Measurements from ENCODE around the gene RAB41.
"Not testable (repeated sequence)": the region's sequence is repeated elsewhere in the genome, so short reads cannot be mapped to it uniquely, and the experiment has no call there.

RAB41 gene

DNA sequence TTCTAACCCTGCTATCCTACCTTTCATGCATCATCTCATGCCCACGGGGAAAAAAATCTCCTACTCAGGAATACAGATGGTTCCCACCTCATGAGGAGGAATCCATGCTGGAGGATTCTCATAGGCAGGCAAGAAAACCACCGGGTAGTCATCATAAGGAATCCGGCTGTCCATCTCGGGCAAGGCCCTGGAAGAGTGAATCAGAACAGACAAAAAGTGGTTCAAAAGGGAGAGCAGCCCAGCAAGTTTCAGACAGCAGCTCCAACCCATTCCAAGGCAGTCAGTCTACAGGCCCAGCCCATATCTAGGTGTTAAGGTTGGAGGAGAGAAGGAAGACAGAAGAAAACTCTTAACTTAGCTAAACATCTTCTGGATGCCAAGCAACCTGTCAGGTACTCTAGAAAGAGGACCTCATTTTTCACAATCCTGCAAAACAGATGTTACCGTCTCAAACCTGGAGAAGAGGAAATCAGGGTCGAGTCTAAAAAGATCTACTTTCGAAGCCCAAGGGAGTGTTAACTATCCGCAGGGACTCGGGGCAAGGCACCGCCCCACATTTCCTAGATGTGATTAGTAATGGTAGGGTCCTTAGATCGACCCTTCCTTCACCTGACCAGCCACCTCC is 7.3 kb downstream of the RAB41 start:
- peaks cover 0 to 5% (median 3%) of the 10 kb centered on the region in 5 donors for H3K27me3 ChIP-seq (ENCODE audit: control insufficient read depth in 5 of 5, insufficient read depth in 4 of 5, low read length in 5 of 5)

DNA sequence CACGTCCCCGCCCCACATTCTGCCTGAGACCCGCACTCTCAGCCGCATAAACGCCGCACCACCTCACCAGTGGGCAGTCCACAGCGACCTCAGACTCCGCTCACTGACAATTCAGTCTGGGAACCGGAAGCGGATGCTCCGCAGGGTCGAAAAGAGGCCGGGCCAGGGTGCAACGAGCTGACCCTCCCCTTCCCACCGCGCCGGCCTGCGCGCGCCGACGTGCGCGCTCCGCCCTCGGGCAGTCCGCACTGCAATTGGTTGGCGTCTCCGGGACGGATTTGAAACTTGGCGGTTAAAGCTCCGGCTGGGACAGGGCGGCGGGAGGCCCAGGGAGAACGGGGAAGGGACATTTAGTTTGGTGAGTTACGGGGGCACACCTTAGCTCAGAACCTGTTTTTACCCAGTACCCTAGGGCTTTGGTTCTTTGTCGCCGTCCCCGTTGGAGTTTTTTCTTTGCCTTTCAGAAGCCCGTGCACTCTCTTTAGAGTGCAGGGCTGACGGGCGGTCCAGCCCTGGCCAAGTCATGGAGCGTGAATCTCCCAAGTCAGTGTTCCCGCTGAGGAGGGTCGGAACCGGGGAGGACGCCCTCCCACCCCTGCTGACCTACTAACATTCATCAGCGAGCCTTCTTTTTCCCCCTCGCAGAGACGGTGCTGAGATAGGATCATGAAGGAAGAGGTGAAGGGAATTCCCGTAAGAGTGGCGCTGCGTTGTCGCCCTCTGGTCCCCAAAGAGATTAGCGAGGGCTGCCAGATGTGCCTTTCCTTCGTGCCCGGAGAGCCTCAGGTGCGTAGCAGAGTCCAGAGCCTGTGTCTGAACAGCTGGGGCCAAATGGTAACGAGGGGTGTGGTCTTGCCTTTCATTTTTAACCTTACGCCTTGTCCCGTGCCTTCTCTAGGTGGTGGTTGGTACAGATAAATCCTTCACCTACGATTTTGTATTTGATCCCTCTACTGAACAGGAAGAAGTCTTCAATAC is 8.1 kb downstream of the RAB41 start, which contains the start of the genes KIF4A and PDZD11:
TSS of gene KIF4A (plus strand) at position 312 of the 978 bp plus-strand sequence. CDS start at position 667, 355 bp downstream.
TSS of gene PDZD11 (minus strand) at position 135 of the 978 bp plus-strand sequence. CDS start 586 bp downstream, outside the sequence.
- Histone ChIP-seq H3K27ac (ENCODE audit: low read depth, low read length) (peak within 1 kb of the TSS; percentile 28), H3K9ac (ENCODE audit: low read length in 5 of 5) (peak within 1 kb of the TSS in 4 of 5 donors; percentile 64 to 81 (median 68)), H3K27me3 (ENCODE audit: control insufficient read depth in 5 of 5, insufficient read depth in 4 of 5, low read length in 5 of 5) (peaks cover 0 to 5% (median 3%) of the 10 kb centered on the region in 5 donors), H3K36me3 (ENCODE audit: control insufficient read depth in 5 of 5, insufficient read depth in 5 of 5, low read length in 5 of 5) (peaks cover 8 to 27% (median 19%) of the 10 kb centered on the region in 5 donors), H3K9me3 (ENCODE audit: control insufficient read depth in 5 of 5, low read length in 5 of 5) (no peaks in the 10 kb centered on the region), H3K4me3 (ENCODE audit: low read depth in 1 of 5, low read length in 5 of 5) (peak within 1 kb of the TSS; percentile 71 to 83 (median 77)), H3K4me1 (ENCODE audit: control insufficient read depth in 5 of 5, insufficient read depth in 5 of 5, low read length in 5 of 5) (peaks cover 0 to 16% (median 13%) of the 10 kb centered on the region in 5 donors)

More for the DNA sequence above, 7.3 kb downstream of the RAB41 start:
- Histone ChIP-seq H3K27ac (ENCODE audit: low read depth, low read length) (peak overlapping the region; percentile 28), H3K4me3 (ENCODE audit: low read depth in 1 of 5, low read length in 5 of 5) (peak overlapping the region; percentile 71 to 83 (median 77)), H3K36me3 (ENCODE audit: control insufficient read depth in 5 of 5, insufficient read depth in 5 of 5, low read length in 5 of 5) (peaks cover 15 to 32% (median 19%) of the 10 kb centered on the region in 5 donors), H3K4me1 (ENCODE audit: control insufficient read depth in 5 of 5, insufficient read depth in 5 of 5, low read length in 5 of 5) (peaks cover 0 to 16% (median 13%) of the 10 kb centered on the region in 5 donors), H3K9ac (ENCODE audit: low read length in 5 of 5) (peak overlapping the region in 4 of 5 donors; percentile 64 to 81 (median 68)), H3K9me3 (ENCODE audit: control insufficient read depth in 5 of 5, low read length in 5 of 5) (no peaks in the 10 kb centered on the region)

DNA sequence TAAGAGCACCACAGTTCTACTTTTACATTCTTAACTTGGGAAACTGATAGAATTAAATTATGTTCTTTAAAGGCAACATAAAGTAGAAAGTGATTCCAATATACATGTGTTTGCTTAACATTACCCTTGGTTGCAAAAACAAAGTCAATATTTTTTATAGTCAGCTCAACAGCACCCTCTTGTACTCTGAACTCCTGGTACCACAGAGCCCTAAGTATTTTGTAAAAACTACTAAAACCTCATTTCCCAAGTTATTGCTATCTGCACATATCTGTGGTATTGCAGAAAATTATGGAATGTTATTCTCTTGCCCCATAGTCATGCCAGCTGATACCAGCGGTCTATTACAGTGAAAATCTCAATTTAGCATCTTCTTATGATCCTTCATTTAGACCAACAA is 10.8 kb downstream of the RAB41 start:
- Histone ChIP-seq H3K4me3 (ENCODE audit: low read depth in 1 of 5, low read length in 5 of 5) (no peak overlapping the region), H3K36me3 (ENCODE audit: control insufficient read depth in 5 of 5, insufficient read depth in 5 of 5, low read length in 5 of 5) (peaks cover 0 to 4% (median under 1%) of the 10 kb centered on the region in 5 donors), H3K4me1 (ENCODE audit: control insufficient read depth in 5 of 5, insufficient read depth in 5 of 5, low read length in 5 of 5) (peaks cover 0 to 16% (median 13%) of the 10 kb centered on the region in 5 donors), H3K9ac (ENCODE audit: low read length in 5 of 5) (no peak overlapping the region), H3K27me3 (ENCODE audit: control insufficient read depth in 5 of 5, insufficient read depth in 4 of 5, low read length in 5 of 5) (peaks cover 0 to 5% (median 3%) of the 10 kb centered on the region in 5 donors), H3K9me3 (ENCODE audit: control insufficient read depth in 5 of 5, low read length in 5 of 5) (no peaks in the 10 kb centered on the region), H3K27ac (ENCODE audit: low read depth, low read length) (no peak overlapping the region)

DNA sequence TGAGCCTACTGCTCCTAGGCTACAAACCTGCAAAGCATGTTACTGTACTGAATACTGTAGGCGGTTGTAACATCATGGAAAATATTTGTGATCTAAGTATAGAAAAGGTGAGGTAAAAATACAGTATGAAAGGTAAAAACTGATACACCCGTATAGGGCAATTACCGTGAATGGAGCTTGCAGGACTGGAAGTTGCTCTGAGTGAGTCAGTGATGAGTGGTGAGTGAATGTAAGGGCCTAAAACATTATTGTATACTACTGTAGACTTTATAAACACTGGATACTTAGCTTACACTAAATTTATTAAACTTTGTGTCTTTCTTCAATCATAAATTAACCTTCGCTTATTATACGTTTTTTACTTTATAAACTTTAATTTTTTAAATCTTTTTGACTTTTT is 11.6 kb downstream of the RAB41 start:
- H3K27me3 ChIP-seq (ENCODE audit: control insufficient read depth in 5 of 5, insufficient read depth in 4 of 5, low read length in 5 of 5) = peaks cover 0 to 5% (median 2%) of the 10 kb centered on the region in 5 donors
- H3K36me3 ChIP-seq (ENCODE audit: control insufficient read depth in 5 of 5, insufficient read depth in 5 of 5, low read length in 5 of 5) = no peaks in the 10 kb centered on the region
- no peak overlapping the region for H3K9ac ChIP-seq (ENCODE audit: low read length in 5 of 5)
- H3K4me1 ChIP-seq (ENCODE audit: control insufficient read depth in 5 of 5, insufficient read depth in 5 of 5, low read length in 5 of 5) = peaks cover 0 to 16% (median 13%) of the 10 kb centered on the region in 5 donors
- no peaks in the 10 kb centered on the region for H3K9me3 ChIP-seq (ENCODE audit: control insufficient read depth in 5 of 5, low read length in 5 of 5)
- H3K27ac ChIP-seq (ENCODE audit: low read depth, low read length) = no peak overlapping the region
- no peak overlapping the region for H3K4me3 ChIP-seq (ENCODE audit: low read depth in 1 of 5, low read length in 5 of 5)

DNA sequence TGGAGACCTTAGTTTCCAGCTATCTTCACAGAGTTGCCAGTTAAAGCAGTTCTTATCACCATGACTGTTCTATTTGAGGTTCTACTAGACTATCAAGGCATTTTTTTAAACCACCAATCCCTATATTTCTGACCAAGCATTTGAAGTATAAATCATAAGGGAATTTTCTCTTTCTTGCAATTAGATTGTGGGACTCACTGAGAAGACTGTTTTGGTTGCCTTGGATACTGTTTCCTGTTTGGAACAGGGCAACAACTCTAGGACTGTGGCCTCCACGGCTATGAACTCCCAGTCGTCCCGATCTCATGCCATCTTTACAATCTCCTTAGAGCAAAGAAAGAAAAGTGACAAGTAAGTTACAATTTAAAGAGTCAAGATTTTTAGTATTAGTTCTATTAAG is 19.7 kb downstream of the RAB41 start:
- no peak overlapping the region for H3K9ac ChIP-seq (ENCODE audit: low read length in 5 of 5)
- H3K9me3 ChIP-seq (ENCODE audit: control insufficient read depth in 5 of 5, low read length in 5 of 5) = no peaks in the 10 kb centered on the region
- H3K36me3 ChIP-seq (ENCODE audit: control insufficient read depth in 5 of 5, insufficient read depth in 5 of 5, low read length in 5 of 5) = no peaks in the 10 kb centered on the region
- no peak overlapping the region for H3K4me3 ChIP-seq (ENCODE audit: low read depth in 1 of 5, low read length in 5 of 5)
- no peak overlapping the region for H3K27ac ChIP-seq (ENCODE audit: low read depth, low read length)
- peaks cover 0 to 6% (median 0%) of the 10 kb centered on the region in 5 donors for H3K27me3 ChIP-seq (ENCODE audit: control insufficient read depth in 5 of 5, insufficient read depth in 4 of 5, low read length in 5 of 5)
- no peaks in the 10 kb centered on the region for H3K4me1 ChIP-seq (ENCODE audit: control insufficient read depth in 5 of 5, insufficient read depth in 5 of 5, low read length in 5 of 5)

DNA sequence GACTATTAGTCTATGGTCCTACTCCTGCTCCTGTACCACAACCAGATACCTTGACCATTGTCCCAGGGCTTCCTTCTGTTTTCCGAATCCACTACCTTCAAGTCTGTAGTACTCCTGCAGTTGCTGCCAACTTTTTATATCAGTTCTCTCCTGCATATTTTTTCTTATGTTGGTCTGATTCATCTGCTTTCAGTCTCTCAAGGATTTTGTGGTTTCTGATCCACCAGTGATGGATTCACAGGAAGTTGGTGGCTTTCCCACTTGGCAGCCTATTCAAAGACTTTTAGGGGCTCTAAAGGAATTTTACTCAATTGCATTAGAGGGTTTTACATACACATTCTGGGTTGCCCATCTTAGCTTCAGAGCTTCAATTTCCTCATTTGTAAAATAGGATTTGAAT is 31.5 kb downstream of the RAB41 start:
- Histone ChIP-seq H3K27me3 (ENCODE audit: control insufficient read depth in 5 of 5, insufficient read depth in 4 of 5, low read length in 5 of 5) (peaks cover 0 to 3% (median 0%) of the 10 kb centered on the region in 5 donors), H3K9ac (ENCODE audit: low read length in 5 of 5) (no peak overlapping the region), H3K4me3 (ENCODE audit: low read depth in 1 of 5, low read length in 5 of 5) (no peak overlapping the region), H3K4me1 (ENCODE audit: control insufficient read depth in 5 of 5, insufficient read depth in 5 of 5, low read length in 5 of 5) (no peaks in the 10 kb centered on the region), H3K36me3 (ENCODE audit: control insufficient read depth in 5 of 5, insufficient read depth in 5 of 5, low read length in 5 of 5) (no peaks in the 10 kb centered on the region), H3K27ac (ENCODE audit: low read depth, low read length) (no peak overlapping the region), H3K9me3 (ENCODE audit: control insufficient read depth in 5 of 5, low read length in 5 of 5) (peaks cover 0 to 4% (median 3%) of the 10 kb centered on the region in 5 donors)

DNA sequence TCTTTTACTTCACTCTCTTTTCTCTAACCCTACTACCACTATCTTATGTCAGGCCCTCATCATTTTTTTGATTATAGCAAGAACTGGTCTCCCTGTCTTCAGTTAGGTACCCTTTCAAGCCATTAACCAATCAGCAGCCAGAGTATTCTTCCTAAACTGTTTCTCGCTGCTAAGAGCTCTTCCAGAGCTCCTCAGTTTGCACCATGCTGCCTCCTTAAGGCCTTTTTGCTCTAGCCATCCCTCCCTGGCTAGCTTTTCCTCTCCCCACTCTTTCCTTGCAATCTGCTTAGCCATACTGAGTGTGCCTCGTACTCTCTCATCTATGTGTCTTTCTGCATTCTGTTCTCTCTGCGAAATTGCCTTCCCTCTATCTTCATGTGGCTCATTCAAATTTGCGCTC is 40.8 kb downstream of the RAB41 start:
- H3K36me3 ChIP-seq (ENCODE audit: control insufficient read depth in 5 of 5, insufficient read depth in 5 of 5, low read length in 5 of 5) = no peaks in the 10 kb centered on the region
- no peak overlapping the region for H3K4me3 ChIP-seq (ENCODE audit: low read depth in 1 of 5, low read length in 5 of 5)
- H3K9me3 ChIP-seq (ENCODE audit: control insufficient read depth in 5 of 5, low read length in 5 of 5) = no peaks in the 10 kb centered on the region
- H3K4me1 ChIP-seq (ENCODE audit: control insufficient read depth in 5 of 5, insufficient read depth in 5 of 5, low read length in 5 of 5) = no peaks in the 10 kb centered on the region
- peaks cover 0 to 3% (median 0%) of the 10 kb centered on the region in 5 donors for H3K27me3 ChIP-seq (ENCODE audit: control insufficient read depth in 5 of 5, insufficient read depth in 4 of 5, low read length in 5 of 5)
- H3K9ac ChIP-seq (ENCODE audit: low read length in 5 of 5) = no peak overlapping the region
- no peak overlapping the region for H3K27ac ChIP-seq (ENCODE audit: low read depth, low read length)

DNA sequence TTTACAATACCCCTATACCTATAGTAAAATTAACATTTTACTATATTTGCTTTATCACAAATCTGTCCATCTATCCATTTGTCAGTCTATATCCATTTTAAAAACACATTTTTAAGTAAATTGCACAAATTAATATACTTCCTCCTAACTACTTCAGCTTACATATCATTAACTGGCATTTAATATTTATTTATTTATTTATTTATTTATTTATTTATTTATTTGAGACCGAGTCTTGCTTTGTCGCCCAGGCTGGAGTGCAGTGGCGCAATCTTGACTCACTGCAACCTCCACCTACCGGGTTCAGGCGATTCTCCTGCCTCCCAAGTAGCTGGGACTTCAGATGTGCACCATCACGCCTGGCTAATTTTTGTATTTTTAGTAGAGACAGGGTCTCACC is 41.7 kb downstream of the RAB41 start:
- H3K4me3 ChIP-seq (ENCODE audit: low read depth in 1 of 5, low read length in 5 of 5); H3K9me3 ChIP-seq (ENCODE audit: control insufficient read depth in 5 of 5, low read length in 5 of 5); H3K27ac ChIP-seq (ENCODE audit: low read depth, low read length); H3K27me3 ChIP-seq (ENCODE audit: control insufficient read depth in 5 of 5, insufficient read depth in 4 of 5, low read length in 5 of 5); H3K36me3 ChIP-seq (ENCODE audit: control insufficient read depth in 5 of 5, insufficient read depth in 5 of 5, low read length in 5 of 5); H3K4me1 ChIP-seq (ENCODE audit: control insufficient read depth in 5 of 5, insufficient read depth in 5 of 5, low read length in 5 of 5); H3K9ac ChIP-seq (ENCODE audit: low read length in 5 of 5): not testable (repeated sequence)

DNA sequence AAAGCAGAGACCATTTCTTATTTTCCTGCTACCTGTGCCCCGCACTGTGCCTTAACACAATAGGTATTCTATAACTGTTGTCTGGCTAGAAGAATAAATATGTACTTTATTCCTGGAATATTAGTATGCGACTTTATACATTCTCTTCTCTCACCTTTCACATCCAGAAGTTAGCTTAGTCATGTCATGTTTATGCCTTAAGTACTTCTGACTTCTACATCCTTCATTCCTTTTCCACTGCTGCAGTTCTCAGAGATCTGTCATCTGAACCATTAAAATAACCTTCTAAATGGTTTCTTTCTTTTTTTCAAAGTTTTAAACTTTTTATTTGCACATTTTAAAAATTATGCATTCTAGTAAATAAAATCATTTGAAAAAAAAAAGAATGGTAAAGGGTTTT is 42.4 kb downstream of the RAB41 start:
- Histone ChIP-seq H3K27me3 (ENCODE audit: control insufficient read depth in 5 of 5, insufficient read depth in 4 of 5, low read length in 5 of 5) (peaks cover 0 to 6% (median 0%) of the 10 kb centered on the region in 5 donors), H3K27ac (ENCODE audit: low read depth, low read length) (no peak overlapping the region), H3K4me3 (ENCODE audit: low read depth in 1 of 5, low read length in 5 of 5) (no peak overlapping the region), H3K36me3 (ENCODE audit: control insufficient read depth in 5 of 5, insufficient read depth in 5 of 5, low read length in 5 of 5) (no peaks in the 10 kb centered on the region), H3K9me3 (ENCODE audit: control insufficient read depth in 5 of 5, low read length in 5 of 5) (no peaks in the 10 kb centered on the region), H3K4me1 (ENCODE audit: control insufficient read depth in 5 of 5, insufficient read depth in 5 of 5, low read length in 5 of 5) (no peaks in the 10 kb centered on the region), H3K9ac (ENCODE audit: low read length in 5 of 5) (no peak overlapping the region)

Measured in subcutaneous abdominal adipose tissue (tissue), 5 donors.